HepG2 (cell line): ENCODE results near the gene TWF1. TPM values are rescaled to one million over a fixed set of nuclear protein-coding genes. Genes with fewer than 3 reads are reported as not detected.

Experiments
- ARID2 ChIP-seq: sonication (generic); formaldehyde crosslinking; IDR thresholded peaks from 2 replicates; pipeline ENCODE4 v1.8.1; 2022; ENCODE audit warnings: mild to moderate bottlenecking, missing genetic modification reagents, borderline replicate concordance
- ASH2L ChIP-seq: fragments of 300-600, 200-600 bp; sonication (generic); IDR thresholded peaks from 2 replicates; pipeline ENCODE4 v1.7.0; 2017; ENCODE audit warnings: low read depth, mild to moderate bottlenecking, moderate library complexity, mixed read lengths, low read length; ENCODE audit not compliant: insufficient read length
- CTCF ChIP-seq: sonication (generic); formaldehyde crosslinking; IDR thresholded peaks from 2 replicates; pipeline ENCODE4 v1.5.0; 2020; ENCODE audit warnings: mild to moderate bottlenecking, missing genetic modification reagents, moderate library complexity
- GABPA ChIP-seq, 2 experiments: IDR thresholded peaks; 2 replicates each; pipeline ENCODE4 v1.6.1; 2011 to 2016; ENCODE audit warnings: low read depth in 2 of 2, low read length in 1 of 2, missing biosample characterization in 1 of 2, missing genetic modification characterization in 1 of 2
- HOMEZ ChIP-seq: IDR thresholded peaks from 2 replicates; pipeline ENCODE4 v1.6.1; 2016; ENCODE audit warnings: low read depth
- KDM6A ChIP-seq: IDR thresholded peaks from 2 replicates; pipeline ENCODE4 v1.6.1; 2016; ENCODE audit warnings: low read depth
- KLF12 ChIP-seq: sonication (generic); formaldehyde crosslinking; IDR thresholded peaks from 2 replicates; pipeline ENCODE4 v1.4.0; 2020; ENCODE audit warnings: missing genetic modification reagents, borderline replicate concordance
- MTF1 ChIP-seq: sonication (generic); formaldehyde crosslinking; IDR thresholded peaks from 2 replicates; pipeline ENCODE4 v1.5.0; 2020; ENCODE audit warnings: missing genetic modification reagents
- PHF8 ChIP-seq: sonication (generic); formaldehyde crosslinking; IDR thresholded peaks from 2 replicates; pipeline ENCODE4 v1.5.0; 2020; ENCODE audit warnings: missing genetic modification reagents
- RARA ChIP-seq: IDR thresholded peaks from 2 replicates; pipeline ENCODE4 v1.6.1; 2016; ENCODE audit warnings: missing genetic modification reagents, missing compliant biosample characterization
- RFX1 ChIP-seq: fragments of 450-650 bp; IDR thresholded peaks from 2 replicates; pipeline ENCODE4 v1.6.1; 2017
- SIN3B ChIP-seq: fragments of 150-350 bp; IDR thresholded peaks from 2 replicates; pipeline ENCODE4 v1.6.1; 2014; ENCODE audit warnings: low read length
- TAF1 ChIP-seq: sonication (generic); formaldehyde crosslinking; IDR thresholded peaks from 2 replicates; pipeline ENCODE4 v1.4.0; 2020; ENCODE audit warnings: missing genetic modification reagents
- THAP7 ChIP-seq: sonication (generic); formaldehyde crosslinking; IDR thresholded peaks from 2 replicates; pipeline ENCODE4 v1.8.1; 2023; ENCODE audit warnings: mild to moderate bottlenecking, missing genetic modification reagents
- TP53 ChIP-seq: sonication (generic); formaldehyde crosslinking; conservative IDR thresholded peaks from 2 replicates; pipeline ENCODE4 v1.4.0; 2020; ENCODE audit warnings: missing genetic modification reagents
- USF2 ChIP-seq, 2 experiments: sonication (generic) in 1 of 2; formaldehyde crosslinking in 1 of 2; IDR thresholded peaks; 2 replicates each; pipeline versions ENCODE4 v1.5.1 to v1.6.1; 2011 to 2020; ENCODE audit warnings: borderline replicate concordance in 1 of 2, low read depth in 1 of 2, low read length in 1 of 2, mild to moderate bottlenecking in 1 of 2, missing genetic modification reagents in 1 of 2, moderate library complexity in 1 of 2
- ZNF230 ChIP-seq: sonication (generic); formaldehyde crosslinking; IDR thresholded peaks from 2 replicates; pipeline ENCODE4 v1.4.0; 2020; ENCODE audit warnings: mild to moderate bottlenecking, missing genetic modification reagents
- polyA plus RNA-seq, 8 experiments: library from polyadenylated mRNA; depleted of rRNA in 3 of 8; stranded (reverse) in 7 of 8; unstranded in 1 of 8; fragments of >200 nt; fragmentation: Illumina TruSeq in 4 of 8; extraction: Trizol in 4 of 8; gene quantifications; 2 replicates each; pipeline versions ENCODE4 v1.2.1 to v1.2.3, GENCODE V29; 2011 to 2016; ENCODE audit warnings: low read depth in 4 of 8, missing spikeins in 1 of 8, mixed read lengths in 1 of 8; ENCODE audit not compliant: insufficient read depth in 1 of 8
- total RNA-seq, 5 experiments: library from RNA; depleted of rRNA; stranded (reverse); fragments of >200 nt; fragmentation: Illumina TruSeq; extraction: Trizol; gene quantifications; 2 replicates each; pipeline ENCODE4 v1.2.3, GENCODE V29; 2016; ENCODE audit warnings: low read depth in 1 of 5

TWF1 gene
- total and polyA plus RNA-seq, 2 of the 13 experiments (the other 11 are each of a cell fraction or from before 2014, with no cell fraction given) = 32.3 to 85.5 TPM

DNA sequence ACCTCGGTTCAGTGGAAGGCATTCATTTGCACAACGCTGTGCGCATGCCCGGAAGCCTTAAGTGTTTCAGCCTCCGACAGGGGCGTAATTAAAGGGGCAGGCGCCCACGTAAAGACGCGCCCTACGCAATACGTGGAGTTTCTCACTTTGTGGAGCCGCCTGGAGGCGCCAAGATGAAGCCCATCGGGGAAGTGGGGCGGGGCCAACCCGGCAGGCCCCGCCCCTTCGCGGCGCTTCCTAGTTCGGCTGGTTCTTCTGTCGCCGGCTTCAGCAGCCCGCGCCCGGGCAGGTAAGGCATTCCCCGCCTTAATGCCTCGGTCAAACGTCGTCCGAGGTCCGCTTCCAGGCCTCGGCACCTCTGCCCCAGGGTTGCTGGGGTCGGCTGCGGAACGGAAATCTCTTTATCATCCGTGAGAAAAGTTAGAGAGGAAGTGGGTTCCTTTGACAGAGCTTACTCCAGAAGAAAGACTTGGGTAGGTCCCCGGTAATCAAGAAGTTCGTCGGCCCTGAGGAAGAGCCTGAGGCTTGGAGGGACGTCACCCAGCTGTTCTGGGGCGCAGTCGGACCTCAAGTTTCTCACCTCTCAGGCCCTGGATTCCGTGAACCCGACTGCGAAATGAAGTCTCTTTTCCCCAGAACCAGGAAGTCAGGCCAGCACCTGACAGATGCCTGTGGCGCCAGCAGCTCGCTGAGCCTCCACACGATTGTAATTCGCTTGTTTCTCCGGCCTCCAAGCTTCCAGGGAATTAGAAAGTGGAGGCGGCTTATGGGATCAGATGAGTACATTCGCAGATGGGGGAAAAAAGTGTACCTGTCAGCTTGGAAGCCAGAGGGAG, 47.2 kb downstream of the TWF1 start, which contains the start of the genes IRAK4 and PUS7L (continued):
- no peak for TF ChIP-seq USF2 (IDR thresholded peaks at IDR 0.05; ENCODE audit: low read depth, low read length)
- no peak for TF ChIP-seq USF2 (CRISPR knock-in tag; IDR thresholded peaks at IDR 0.05; ENCODE audit: borderline replicate concordance)
- peak; percentile 78 for TF ChIP-seq CTCF (CRISPR knock-in tag)
- TF ChIP-seq HOMEZ (CRISPR knock-in tag) = peak; percentile 4; the same call in 1 of the 2 replicates
- no peak for TF ChIP-seq RARA (CRISPR knock-in tag)
- peak; percentile 52; the same call in 1 of the 2 replicates for TF ChIP-seq ZNF230
- peak; percentile 49 for TF ChIP-seq TAF1
- TF ChIP-seq PHF8 = peak; percentile 82
- TF ChIP-seq SIN3B = no peak
- no peak for TF ChIP-seq RFX1
- TF ChIP-seq KDM6A (CRISPR knock-in tag) = no peak
- no peak for TF ChIP-seq THAP7 (CRISPR knock-in tag)
- TF ChIP-seq GABPA (IDR thresholded peaks at IDR 0.05; ENCODE audit: low read depth, low read length) = no peak
- peak; percentile 48 for TF ChIP-seq GABPA (CRISPR knock-in tag; IDR thresholded peaks at IDR 0.05; ENCODE audit: low read depth)
- TF ChIP-seq KLF12 (CRISPR knock-in tag) = no peak
- TF ChIP-seq ARID2 = no peak
- TF ChIP-seq ASH2L = peak; percentile 60
- no peak for TF ChIP-seq TP53
- no peak for TF ChIP-seq MTF1 (CRISPR knock-in tag)
